Esophagus muscularis mucosa (tissue), 4 donors: ENCODE data around the gene CDC42EP1. TPM values are rescaled to one million over a fixed set of nuclear protein-coding genes. Genes with fewer than 3 reads are reported as not detected.

Source experiments
- DNase-seq: peaks from one replicate; pipeline ENCODE4 v3.0.0-alpha.2; 2017; ENCODE audit errors: extremely low spot score
- H3K27ac ChIP-seq, 4 donors: fragments of 200-600 bp; sonication (generic); replicated peaks in 1 of 4; 1 replicate in 3 of 4; 2 replicates in 1 of 4; pipeline ENCODE4 v1.5.1; 2016 to 2019; ENCODE audit warnings: mild to moderate bottlenecking in 1 of 4
- H3K27me3 ChIP-seq, 4 donors: fragments of 200-600 bp; sonication (generic); one replicate each; pipeline versions ENCODE4 v1.5.1 to v1.6.0; 2016 to 2019
- H3K36me3 ChIP-seq, 4 donors: fragments of 200-600 bp; sonication (generic); one replicate each; pipeline ENCODE4 v1.5.1; 2016 to 2019
- H3K4me1 ChIP-seq, 4 donors: fragments of 200-600 bp; sonication (generic); one replicate each; pipeline ENCODE4 v1.5.1; 2016 to 2019
- H3K4me3 ChIP-seq, 4 donors: fragments of 200-600 bp; sonication (generic); 1 replicate in 2 of 4; 2 replicates in 2 of 4; pipeline ENCODE4 v1.5.1; 2016 to 2019; ENCODE audit warnings: mild to moderate bottlenecking in 4 of 4, moderate library complexity in 1 of 4
- H3K9me3 ChIP-seq, 4 donors: fragments of 200-600 bp; sonication (generic); 1 replicate in 3 of 4; 2 replicates in 1 of 4; pipeline ENCODE4 v1.5.1; 2016 to 2019
- EP300 ChIP-seq: sonication (generic); formaldehyde crosslinking; IDR thresholded peaks from one replicate; pipeline ENCODE4 v1.6.1; 2017; ENCODE audit warnings: antibody characterized with exemption
- POLR2A ChIP-seq: fragments of 450-650 bp; IDR thresholded peaks from one replicate; pipeline ENCODE4 v1.6.1; 2017; ENCODE audit warnings: antibody characterized with exemption, moderate library complexity, mild to moderate bottlenecking, low read depth
- POLR2AphosphoS5 ChIP-seq, 2 donors: sonication (generic); formaldehyde crosslinking; IDR thresholded peaks; one replicate each; pipeline ENCODE4 v1.6.1; 2017; ENCODE audit warnings: antibody characterized with exemption in 2 of 2
- WGBS: methylation state at CpG from one replicate; pipeline ENCODE4 v1.1.5; 2018; 5-methylcytosine and 5-hydroxymethylcytosine counted together
- intact Hi-C: fragments of 100-400 bp; cut with DNase I; formaldehyde crosslinking; loops from one replicate; pipeline ENCODE4 v1.15.1; 2023
- total RNA-seq, 4 donors: library from RNA; depleted of rRNA; stranded (reverse); fragments of >200 nt; gene quantifications; one replicate each; pipeline versions ENCODE4 v1.1.0 to v1.2.1, GENCODE V29; 2016
- TF ChIP-seq, protein P1 (sequence below), 3 experiments: fragments of 200-600 bp in 2 of 3; fragments of 450-650 bp in 1 of 3; sonication (generic) in 2 of 3; IDR thresholded peaks; one replicate each; pipeline ENCODE4 v1.5.1; 2017 to 2019; ENCODE audit warnings: antibody characterized with exemption in 3 of 3, mild to moderate bottlenecking in 2 of 3, moderate library complexity in 1 of 3

Gene CDC42EP1
- total RNA-seq, 4 donors from 2014 or later = 19.9 to 38.1 (median 36.7) TPM

DNA sequence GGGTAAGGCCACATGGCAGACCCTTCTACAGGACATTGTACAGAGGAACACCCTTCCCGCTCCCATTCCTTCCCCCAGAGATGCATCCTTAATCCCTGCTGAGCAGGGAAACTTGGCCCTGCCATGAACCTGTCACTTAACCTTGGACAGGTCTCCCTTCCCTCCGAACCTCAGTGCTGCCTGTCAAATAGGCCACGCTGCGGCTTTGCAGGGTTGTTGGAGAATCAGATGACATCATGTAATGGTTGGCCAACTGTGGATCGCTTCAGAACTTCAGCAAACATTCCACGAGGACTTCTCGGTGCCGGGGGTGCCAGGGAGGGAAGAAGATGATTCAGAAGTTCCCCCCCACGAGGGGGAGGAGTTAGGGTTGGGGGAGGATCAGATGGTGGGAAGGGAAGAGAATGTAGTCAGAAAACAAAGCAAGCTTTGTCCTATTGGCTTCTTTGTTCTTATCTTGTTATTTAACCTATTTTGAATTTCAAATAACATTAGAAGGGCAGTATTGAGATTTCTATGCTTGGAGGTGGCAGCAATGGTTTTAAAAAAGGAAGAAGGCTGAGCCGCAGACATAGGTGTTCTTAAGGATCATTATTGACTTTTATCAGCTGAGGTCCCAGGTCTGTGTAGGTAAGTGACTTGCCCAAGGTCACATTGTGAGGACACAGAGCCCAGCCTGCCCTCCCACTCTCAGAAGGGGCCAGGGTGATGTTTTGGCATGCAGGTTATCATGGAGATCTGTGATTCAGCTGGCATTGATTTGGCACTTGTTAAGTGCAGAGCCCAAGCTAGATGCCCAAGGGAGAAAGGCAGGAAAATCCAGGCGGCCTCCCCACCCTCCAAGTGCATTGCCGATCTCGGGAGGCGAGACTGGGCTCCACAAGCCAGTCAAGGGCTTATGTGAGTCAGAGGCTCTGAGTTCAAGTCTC, 3.1 kb downstream of the CDC42EP1 start:
- intact Hi-C loops = loop anchor here (10.0 kb wide), 1 partner anchor 249 kb away; no protein-coding TSS in a partner anchor
- peak overlapping the region in 2 of 4 donors; percentile 2 to 29 for H3K4me3 ChIP-seq
- H3K4me1 ChIP-seq = peaks cover 81 to 90% (median 85%) of the 10 kb centered on the region in 4 donors
- peak overlapping the region; percentile 96 to 97 (median 96) for H3K27ac ChIP-seq
- peaks cover 0 to 28% (median 20%) of the 10 kb centered on the region in 4 donors for H3K36me3 ChIP-seq
- WGBS = 31% methylated on average over 12 of the region's 14 CpGs
- no peaks in the 10 kb centered on the region for H3K9me3 ChIP-seq
- no peak for TF ChIP-seq EP300
- TF ChIP-seq, protein P1, sequence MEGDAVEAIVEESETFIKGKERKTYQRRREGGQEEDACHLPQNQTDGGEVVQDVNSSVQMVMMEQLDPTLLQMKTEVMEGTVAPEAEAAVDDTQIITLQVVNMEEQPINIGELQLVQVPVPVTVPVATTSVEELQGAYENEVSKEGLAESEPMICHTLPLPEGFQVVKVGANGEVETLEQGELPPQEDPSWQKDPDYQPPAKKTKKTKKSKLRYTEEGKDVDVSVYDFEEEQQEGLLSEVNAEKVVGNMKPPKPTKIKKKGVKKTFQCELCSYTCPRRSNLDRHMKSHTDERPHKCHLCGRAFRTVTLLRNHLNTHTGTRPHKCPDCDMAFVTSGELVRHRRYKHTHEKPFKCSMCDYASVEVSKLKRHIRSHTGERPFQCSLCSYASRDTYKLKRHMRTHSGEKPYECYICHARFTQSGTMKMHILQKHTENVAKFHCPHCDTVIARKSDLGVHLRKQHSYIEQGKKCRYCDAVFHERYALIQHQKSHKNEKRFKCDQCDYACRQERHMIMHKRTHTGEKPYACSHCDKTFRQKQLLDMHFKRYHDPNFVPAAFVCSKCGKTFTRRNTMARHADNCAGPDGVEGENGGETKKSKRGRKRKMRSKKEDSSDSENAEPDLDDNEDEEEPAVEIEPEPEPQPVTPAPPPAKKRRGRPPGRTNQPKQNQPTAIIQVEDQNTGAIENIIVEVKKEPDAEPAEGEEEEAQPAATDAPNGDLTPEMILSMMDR (IDR thresholded peaks at IDR 0.05) = no peak
- no peak for TF ChIP-seq POLR2A
- TF ChIP-seq POLR2AphosphoS5 (IDR thresholded peaks at IDR 0.05) = peak; percentile 53 to 62
- peaks cover 0 to 37% (median 3%) of the 10 kb centered on the region in 4 donors for H3K27me3 ChIP-seq
- DNase-seq = peak; percentile 95

DNA sequence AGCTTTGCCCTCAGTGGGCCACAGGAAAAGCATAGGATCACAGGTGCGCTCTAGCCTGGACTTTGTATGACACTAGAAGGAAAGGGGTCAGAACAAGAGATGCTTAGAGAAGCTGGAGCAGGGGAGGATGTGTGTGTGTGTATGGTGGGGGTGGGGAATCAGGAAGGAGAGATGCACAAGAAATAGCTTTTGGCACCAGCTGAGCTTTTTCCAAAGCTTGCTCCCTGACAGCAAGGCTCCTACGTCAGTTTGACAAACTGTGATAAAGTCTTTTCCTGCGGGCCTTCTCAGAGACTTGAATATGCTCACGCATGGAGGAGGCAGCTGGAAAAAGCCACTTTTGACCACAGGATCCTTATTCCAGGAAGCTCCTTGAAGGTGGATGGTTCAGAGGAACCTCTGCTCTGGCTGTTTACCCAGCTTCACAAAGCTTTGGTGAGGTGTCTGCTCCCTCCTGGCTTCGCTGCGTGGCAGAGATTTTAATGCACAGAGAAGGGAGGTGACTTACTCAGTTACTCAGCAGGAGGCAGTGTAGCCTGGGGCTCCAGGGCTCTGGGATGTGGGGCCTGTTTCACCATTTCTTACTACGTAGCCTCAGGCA, 3.9 kb downstream of the CDC42EP1 start:
- Histone ChIP-seq H3K27ac (peak overlapping the region; percentile 96 to 97 (median 96)), H3K4me3 (peak overlapping the region in 1 of 4 donors; percentile 2), H3K4me1 (peaks cover 75 to 98% (median 91%) of the 10 kb centered on the region in 4 donors)

DNA sequence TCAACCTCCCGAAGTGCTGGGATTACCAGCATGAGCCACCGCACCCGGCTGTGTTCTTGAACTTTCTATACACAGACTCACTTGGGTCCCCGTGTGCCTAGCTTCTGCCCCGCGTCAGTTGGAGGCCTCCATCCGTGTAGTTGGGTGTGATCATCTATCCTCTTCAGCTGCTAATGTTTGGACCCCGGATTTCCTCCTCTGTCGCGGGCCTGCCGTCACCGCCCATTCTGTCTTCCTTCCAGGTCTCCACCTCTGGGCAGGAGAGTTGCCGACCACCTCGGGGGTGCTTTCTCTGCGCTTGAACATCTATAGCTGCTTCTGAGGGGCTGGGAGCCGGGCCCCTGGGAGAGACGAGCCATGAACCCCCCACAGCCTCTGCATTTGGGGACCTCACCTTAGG, 5.5 kb downstream of the CDC42EP1 start:
- intact Hi-C loops = loop anchor here (10.0 kb wide), 1 partner anchor 251 kb away; no protein-coding TSS in a partner anchor
- TF ChIP-seq EP300 (no peak), POLR2A (no peak), POLR2AphosphoS5 (IDR thresholded peaks at IDR 0.05) (no peak)
- TF ChIP-seq, protein P1 (IDR thresholded peaks at IDR 0.05) = no peak
- Histone ChIP-seq H3K27me3 (peaks cover 0 to 37% (median 2%) of the 10 kb centered on the region in 4 donors), H3K36me3 (peaks cover 0 to 37% (median 24%) of the 10 kb centered on the region in 4 donors), H3K9me3 (no peaks in the 10 kb centered on the region), H3K4me1 (peaks cover 68 to 94% (median 83%) of the 10 kb centered on the region in 4 donors), H3K4me3 (no peak overlapping the region), H3K27ac (peak overlapping the region; percentile 15 to 64 (median 53))
- WGBS = 59% methylated on average over 17 of the region's 17 CpGs
- no peak for DNase-seq

More for the DNA sequence above, 3.9 kb downstream of the CDC42EP1 start:
- intact Hi-C loops = loop anchor here (10.0 kb wide), 1 partner anchor 249 kb away; no protein-coding TSS in a partner anchor
- no peak for DNase-seq
- H3K27me3 ChIP-seq = peaks cover 0 to 42% (median 3%) of the 10 kb centered on the region in 4 donors
- H3K36me3 ChIP-seq = peaks cover 0 to 36% (median 24%) of the 10 kb centered on the region in 4 donors
- TF ChIP-seq EP300 (no peak), POLR2A (no peak), POLR2AphosphoS5 (IDR thresholded peaks at IDR 0.05) (no peak)
- TF ChIP-seq, protein P1 (IDR thresholded peaks at IDR 0.05) = no peak
- H3K9me3 ChIP-seq = no peaks in the 10 kb centered on the region
- WGBS = 63% methylated on average over 7 of the region's 7 CpGs

DNA sequence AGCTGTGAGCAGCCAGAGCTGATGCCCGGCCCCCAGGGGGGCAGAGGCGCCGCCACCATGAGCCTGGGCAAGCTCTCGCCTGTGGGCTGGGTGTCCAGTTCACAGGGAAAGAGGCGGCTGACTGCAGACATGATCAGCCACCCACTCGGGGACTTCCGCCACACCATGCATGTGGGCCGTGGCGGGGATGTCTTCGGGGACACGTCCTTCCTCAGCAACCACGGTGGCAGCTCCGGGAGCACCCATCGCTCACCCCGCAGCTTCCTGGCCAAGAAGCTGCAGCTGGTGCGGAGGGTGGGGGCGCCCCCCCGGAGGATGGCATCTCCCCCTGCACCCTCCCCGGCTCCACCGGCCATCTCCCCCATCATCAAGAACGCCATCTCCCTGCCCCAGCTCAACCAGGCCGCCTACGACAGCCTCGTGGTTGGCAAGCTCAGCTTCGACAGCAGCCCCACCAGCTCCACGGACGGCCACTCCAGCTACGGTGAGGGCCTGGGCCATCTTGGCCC, 6.1 kb downstream of the CDC42EP1 start:
- Histone ChIP-seq H3K27me3 (peaks cover 0 to 31% (median 0%) of the 10 kb centered on the region in 4 donors), H3K36me3 (peaks cover 0 to 37% (median 24%) of the 10 kb centered on the region in 4 donors), H3K4me3 (no peak overlapping the region), H3K4me1 (peaks cover 62 to 88% (median 77%) of the 10 kb centered on the region in 4 donors), H3K27ac (peak overlapping the region; percentile 15 to 64 (median 53)), H3K9me3 (no peaks in the 10 kb centered on the region)
- WGBS = 42% methylated on average over 14 of the region's 28 CpGs
- DNase-seq = no peak
- TF ChIP-seq POLR2AphosphoS5 (IDR thresholded peaks at IDR 0.05) = no peak
- no peak for TF ChIP-seq EP300
- TF ChIP-seq, protein P1 (IDR thresholded peaks at IDR 0.05) = no peak
- no peak for TF ChIP-seq POLR2A
- intact Hi-C loops = loop anchor here (10.0 kb wide), 1 partner anchor 252 kb away; no protein-coding TSS in a partner anchor
